Measurements from ENCODE around the gene E2F2. TPM values are rescaled to one million over a fixed set of nuclear protein-coding genes. Genes with fewer than 3 reads are reported as not detected.
A peak's percentile ranks its signal among the peaks of the same experiment; 100 is the strongest.

The E2F2 gene
- total and polyA plus RNA-seq, 11 donors = 0.04 to 2.7 (median 0.15) TPM; not detected in 1

DNA sequence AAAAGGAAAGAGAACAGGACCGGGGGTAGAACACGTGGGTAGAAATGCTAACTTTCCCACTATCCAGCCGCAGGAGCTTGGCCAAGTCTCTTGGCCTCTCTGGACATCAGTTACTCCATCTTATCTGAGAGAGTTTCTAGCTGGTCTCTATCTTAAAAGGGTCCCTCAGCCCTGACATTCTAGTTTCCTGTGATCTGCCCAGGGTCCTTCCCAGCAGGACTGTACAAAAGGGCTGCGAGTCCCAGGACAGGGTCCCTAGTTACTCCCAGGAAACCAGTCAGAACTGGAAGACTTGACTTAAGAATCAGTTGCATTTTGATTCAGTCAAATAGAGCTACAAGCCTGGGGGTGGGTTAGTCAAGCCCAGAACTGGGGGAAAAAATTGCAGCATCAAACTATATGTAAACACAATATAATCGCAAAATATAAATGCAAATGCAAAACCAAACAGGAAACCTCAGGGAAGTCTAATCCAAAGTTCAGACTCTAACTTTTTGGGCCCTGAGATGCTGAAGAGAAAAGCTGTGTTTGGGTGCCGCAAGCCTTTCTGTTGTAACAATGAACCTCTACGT, 49.9 kb downstream of the E2F2 start:
- intact Hi-C loops (cut with DNase I) = loop anchor here in 4 of 10 donors (5.0 to 10.0 kb wide), 4 partner anchors 59 to 139 kb away; partner anchors contain the start of genes TCEA3 (in 3 of the 4), HNRNPR (in 2 of the 4) and ZNF436 (in 1 of the 4)
- H3K4me3 ChIP-seq = no peak overlapping the region

DNA sequence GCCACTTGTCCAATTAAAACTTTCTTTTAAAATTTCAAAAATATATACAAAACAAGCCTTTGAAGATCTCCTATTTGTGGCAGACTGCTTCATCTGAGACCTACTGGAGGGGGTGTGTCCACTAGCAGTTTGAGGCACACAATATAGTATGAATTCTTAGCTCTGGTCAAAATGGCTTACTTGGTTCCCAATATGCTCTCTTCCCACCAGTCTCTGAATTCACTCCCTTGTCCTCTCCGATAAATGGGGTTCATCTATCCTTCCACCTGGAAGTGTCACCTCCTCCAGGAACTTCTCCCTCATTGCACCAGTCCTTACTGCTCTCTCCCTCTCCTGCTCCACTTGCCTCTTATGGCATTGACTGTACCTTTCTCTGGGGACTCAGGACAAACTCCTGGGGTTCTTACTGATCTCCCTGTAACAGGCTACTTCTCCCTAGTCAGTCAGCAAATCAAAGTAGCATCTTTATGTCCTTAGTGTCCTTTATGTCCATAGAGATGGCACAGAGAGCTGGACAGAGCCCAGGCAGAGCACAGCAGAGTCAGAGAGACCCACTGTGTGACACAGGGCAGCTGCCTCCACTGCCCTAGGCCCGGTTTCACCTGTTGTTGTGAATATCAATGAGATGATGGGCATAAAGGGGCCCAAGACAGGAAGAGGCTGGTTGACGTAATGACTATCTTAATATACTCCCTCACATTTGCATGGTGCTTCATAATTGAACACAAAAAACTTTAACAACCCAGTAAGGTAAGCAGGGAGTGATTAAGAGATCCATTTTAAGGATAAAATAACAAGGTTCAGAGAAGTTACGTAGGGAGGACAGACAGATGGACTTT, 50.6 kb downstream of the E2F2 start:
- intact Hi-C loops (cut with DNase I) = loop anchor here in 4 of 10 donors (5.0 to 10.0 kb wide), 4 partner anchors 58 to 138 kb away; partner anchors contain the start of genes TCEA3 (in 3 of the 4), HNRNPR (in 2 of the 4) and ZNF436 (in 1 of the 4)
- TF ChIP-seq, protein P1, sequence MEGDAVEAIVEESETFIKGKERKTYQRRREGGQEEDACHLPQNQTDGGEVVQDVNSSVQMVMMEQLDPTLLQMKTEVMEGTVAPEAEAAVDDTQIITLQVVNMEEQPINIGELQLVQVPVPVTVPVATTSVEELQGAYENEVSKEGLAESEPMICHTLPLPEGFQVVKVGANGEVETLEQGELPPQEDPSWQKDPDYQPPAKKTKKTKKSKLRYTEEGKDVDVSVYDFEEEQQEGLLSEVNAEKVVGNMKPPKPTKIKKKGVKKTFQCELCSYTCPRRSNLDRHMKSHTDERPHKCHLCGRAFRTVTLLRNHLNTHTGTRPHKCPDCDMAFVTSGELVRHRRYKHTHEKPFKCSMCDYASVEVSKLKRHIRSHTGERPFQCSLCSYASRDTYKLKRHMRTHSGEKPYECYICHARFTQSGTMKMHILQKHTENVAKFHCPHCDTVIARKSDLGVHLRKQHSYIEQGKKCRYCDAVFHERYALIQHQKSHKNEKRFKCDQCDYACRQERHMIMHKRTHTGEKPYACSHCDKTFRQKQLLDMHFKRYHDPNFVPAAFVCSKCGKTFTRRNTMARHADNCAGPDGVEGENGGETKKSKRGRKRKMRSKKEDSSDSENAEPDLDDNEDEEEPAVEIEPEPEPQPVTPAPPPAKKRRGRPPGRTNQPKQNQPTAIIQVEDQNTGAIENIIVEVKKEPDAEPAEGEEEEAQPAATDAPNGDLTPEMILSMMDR (IDR thresholded peaks at IDR 0.05) = no peak
- no peak for TF ChIP-seq POLR2A (IDR thresholded peaks at IDR 0.05)
- peaks cover 0 to 68% (median 35%) of the 10 kb centered on the region in 12 donors for H3K4me1 ChIP-seq

More for the DNA sequence above, 49.9 kb downstream of the E2F2 start:
- Histone ChIP-seq H3K4me1 (peaks cover 0 to 61% (median 34%) of the 10 kb centered on the region in 12 donors), H3K27ac (peak overlapping the region in 6 of 12 donors; percentile 6 to 96 (median 42)), H3K9me3 (no peaks in the 10 kb centered on the region), H3K27me3 (peaks cover 0 to 17% (median 0%) of the 10 kb centered on the region in 9 donors), H3K36me3 (no peaks in the 10 kb centered on the region)
- no peak for TF ChIP-seq POLR2A (IDR thresholded peaks at IDR 0.05)
- TF ChIP-seq, protein P1 (IDR thresholded peaks at IDR 0.05) = no peak
- 76 to 86% (median 81%) methylated on average over 7 of the region's 7 CpGs for WGBS, 4 donors
- ATAC-seq (no peak), DNase-seq (no peak)

DNA sequence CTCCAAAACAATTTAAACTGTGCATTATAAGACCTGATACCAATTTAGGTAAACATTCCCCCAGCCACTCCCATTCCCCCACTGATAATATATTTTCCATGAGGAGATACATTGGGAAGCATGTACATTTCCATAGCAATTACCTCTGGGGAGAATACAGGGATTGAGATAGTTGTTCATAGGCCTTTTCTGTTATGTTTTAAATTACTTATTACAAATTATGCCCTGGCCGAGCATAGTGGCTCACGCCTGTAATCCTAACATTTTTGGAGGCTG, 51.4 kb downstream of the E2F2 start:
- no peak for ATAC-seq
- TF ChIP-seq, protein P1 (IDR thresholded peaks at IDR 0.05) = no peak
- TF ChIP-seq POLR2A (IDR thresholded peaks at IDR 0.05) = no peak
- H3K4me1 ChIP-seq = peaks cover 0 to 71% (median 40%) of the 10 kb centered on the region in 12 donors
- H3K27ac ChIP-seq = peak overlapping the region in 11 of 12 donors; percentile 61 to 96 (median 70)
- H3K27me3 ChIP-seq = peaks cover 0 to 15% (median 0%) of the 10 kb centered on the region in 9 donors
- 70 to 83% (median 77%) methylated on average over 2 of the region's 2 CpGs for WGBS, 4 donors
- intact Hi-C loops (cut with DNase I) = no loop called here
- no peaks in the 10 kb centered on the region for H3K9me3 ChIP-seq
- no peak for DNase-seq
- no peak overlapping the region for H3K4me3 ChIP-seq
- no peaks in the 10 kb centered on the region for H3K36me3 ChIP-seq

More for the DNA sequence above, 50.6 kb downstream of the E2F2 start:
- H3K4me3 ChIP-seq = no peak overlapping the region
- H3K27ac ChIP-seq = peak overlapping the region in 9 of 12 donors; percentile 4 to 96 (median 70)
- WGBS, 4 donors = 78 to 85% (median 84%) methylated on average over 4 of the region's 4 CpGs
- ATAC-seq (no peak), DNase-seq (no peak)
- H3K9me3 ChIP-seq = no peaks in the 10 kb centered on the region
- H3K36me3 ChIP-seq = no peaks in the 10 kb centered on the region
- H3K27me3 ChIP-seq = peaks cover 0 to 15% (median 0%) of the 10 kb centered on the region in 9 donors

Data from heart left ventricle (tissue), 16 donors.